Measurements from ENCODE around the gene GBF1.
"Not testable (repeated sequence)": the region's sequence is repeated elsewhere in the genome, so short reads cannot be mapped to it uniquely, and the experiment has no call there.

Gene GBF1

DNA sequence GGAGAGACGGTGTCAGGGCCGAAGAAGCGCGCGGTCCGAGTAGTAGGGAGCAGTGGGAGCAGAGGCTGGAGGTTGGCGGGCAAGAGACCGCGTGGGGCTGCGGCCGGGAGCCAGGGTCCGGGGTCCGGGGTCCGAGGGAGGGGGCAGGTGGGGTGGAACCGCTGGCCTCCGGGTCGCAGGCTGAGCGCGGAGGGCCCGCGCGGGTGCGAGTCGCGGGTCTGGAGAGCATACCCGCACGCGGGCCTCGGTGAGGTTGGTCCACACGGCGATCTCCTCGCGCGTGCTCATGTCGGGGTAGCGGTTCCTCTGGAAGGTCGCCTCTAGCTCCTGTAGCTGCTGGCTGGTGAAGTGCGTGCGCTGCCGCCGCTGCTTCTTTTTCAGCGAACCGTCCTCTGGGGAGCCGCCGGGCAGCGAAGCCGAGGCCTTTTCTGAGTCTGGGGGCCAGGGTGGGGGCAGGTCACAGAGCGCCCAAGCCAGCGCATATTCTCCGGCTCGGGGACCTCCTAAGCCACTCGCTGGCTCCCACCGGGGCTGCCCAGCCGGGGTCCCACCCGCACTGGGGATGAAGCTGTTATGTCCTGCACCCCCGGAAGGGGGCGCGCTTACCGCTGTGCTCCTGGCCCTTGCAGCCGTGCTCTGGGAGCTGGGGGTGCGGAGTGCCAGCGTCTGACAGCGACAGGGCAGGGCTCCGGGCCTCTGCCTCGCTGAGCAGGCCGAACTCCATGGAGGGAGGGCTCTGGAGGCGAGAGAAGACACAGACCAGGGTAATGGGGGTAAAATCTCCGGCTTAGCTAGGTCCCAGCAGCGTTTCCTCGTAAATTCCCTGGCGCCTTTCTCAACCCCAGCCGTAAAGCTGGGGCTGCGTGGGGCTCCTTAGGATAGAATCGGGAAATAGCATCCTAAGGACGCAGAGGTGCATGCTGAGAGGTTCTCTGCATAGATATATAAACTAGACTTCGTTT, 13.7 kb upstream of the GBF1 start:
- DNase-seq (ENCODE audit: low read depth): no peak

DNA sequence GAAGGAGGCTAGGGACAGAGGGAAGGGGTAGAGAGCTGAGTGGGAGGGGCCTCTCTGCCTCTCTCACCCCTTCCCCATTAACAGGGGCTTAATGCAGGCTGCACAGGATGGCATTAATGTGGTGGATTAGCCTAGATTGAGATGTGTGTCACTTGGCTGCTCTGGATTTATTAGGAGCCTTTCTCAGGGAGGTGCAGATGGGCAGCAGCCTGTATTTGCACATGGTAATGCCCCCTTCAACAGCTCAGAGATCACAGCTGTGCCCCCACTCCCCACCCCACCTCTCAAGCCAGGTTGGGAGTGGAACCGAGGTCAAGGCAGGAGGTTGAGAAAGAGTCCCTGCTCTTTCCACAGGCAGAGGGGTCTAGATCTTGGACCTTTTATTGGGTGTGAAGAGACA, 11.3 kb upstream of the GBF1 start:
- no peak for DNase-seq (ENCODE audit: low read depth)

DNA sequence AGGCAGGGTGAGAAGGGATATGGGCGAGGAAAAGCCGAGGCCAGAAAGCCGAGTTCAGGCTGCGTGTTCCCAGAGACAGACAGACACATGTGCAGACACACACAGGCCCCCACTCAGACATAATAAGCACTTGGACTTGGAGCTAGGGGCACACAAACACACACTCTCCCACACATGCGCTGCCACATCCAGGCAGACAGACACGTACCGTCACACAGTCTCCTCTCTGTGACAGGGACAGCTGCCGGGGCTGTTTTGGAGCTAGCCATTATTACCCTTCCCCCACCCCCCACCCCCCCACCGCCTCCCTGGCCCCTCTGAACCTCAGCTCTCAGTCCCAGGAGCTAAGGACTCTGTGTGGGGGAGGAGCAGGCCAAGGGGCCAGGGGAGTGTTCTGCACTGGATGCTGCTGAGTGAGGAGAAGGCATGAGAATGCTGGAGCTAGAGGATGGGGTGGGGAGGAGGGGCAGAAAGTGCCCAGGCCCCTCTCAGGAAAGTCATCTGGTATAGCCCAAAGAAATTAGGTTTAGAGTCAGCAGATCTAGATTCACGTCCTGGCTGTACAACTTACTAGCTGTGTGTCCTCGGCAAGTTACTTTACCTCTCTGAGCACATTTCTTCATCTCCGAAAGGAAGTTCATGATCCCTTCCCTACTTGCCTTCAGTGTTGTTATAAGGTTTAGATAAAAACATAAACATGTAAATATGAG, 10.3 kb upstream of the GBF1 start:
- DNase-seq (ENCODE audit: low read depth): no peak

DNA sequence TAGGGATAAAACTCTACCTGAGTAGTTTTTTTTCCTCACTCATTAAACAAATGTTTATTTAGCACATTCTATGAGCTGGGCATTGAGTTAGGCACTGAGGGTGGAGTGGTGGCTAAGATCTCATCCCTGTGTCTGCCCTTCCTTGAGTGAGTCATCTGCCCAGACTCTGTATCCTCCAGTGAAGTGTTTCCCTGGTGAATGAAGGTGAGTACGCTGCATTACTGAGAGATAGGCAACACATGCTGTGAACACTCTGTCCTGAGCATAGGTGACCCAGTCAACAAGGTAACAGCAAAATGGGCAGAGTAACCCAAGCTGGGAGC, 9.8 kb upstream of the GBF1 start:
- no peak for DNase-seq (ENCODE audit: low read depth)

DNA sequence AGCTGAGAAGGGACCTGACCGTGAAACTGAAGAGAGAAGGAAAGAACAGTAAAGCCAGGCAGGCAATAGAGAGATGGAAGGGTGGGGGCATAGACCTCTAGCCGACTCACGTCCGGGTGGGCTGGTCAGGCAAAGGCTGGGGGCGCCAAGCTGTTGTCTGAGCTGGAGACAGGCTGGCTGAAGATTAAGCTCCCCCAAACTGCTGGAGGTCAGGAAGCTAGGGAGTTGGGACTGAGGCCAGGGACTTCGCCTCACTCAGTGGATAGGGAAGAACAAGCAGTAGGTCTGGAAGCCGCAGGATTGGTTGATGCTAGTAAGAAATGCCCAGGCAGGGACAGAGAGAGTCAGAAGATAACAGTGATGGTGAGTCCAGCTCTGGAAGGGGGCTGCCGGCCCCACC, 9.3 kb upstream of the GBF1 start:
- DNase-seq (ENCODE audit: low read depth): no peak

DNA sequence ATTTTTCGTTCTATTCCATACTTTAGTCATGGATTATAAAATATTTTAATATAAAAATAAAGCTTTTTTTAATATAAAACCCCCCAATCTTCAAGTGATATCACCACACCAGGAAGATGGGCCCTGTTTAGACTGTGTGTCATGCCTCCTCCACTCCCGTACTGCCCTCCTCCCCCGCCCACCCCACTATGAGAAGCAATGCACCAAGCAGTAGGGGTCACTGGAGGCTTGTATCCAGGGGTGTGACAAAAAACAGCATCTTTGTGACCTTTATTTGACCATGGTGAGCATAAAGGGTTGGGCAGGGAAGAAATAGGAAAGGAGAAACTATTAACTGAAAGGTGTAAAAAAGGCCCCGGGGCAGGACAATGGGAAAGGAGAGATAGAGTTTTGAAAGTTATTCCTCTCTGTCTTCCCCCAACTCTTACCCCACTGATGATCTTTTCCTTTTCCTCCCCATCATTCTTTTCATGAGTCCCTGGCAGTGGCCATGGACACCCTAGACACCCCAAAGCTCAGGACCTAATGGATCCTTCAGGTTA, 7.5 kb upstream of the GBF1 start:
- DNase-seq (ENCODE audit: low read depth): no peak

DNA sequence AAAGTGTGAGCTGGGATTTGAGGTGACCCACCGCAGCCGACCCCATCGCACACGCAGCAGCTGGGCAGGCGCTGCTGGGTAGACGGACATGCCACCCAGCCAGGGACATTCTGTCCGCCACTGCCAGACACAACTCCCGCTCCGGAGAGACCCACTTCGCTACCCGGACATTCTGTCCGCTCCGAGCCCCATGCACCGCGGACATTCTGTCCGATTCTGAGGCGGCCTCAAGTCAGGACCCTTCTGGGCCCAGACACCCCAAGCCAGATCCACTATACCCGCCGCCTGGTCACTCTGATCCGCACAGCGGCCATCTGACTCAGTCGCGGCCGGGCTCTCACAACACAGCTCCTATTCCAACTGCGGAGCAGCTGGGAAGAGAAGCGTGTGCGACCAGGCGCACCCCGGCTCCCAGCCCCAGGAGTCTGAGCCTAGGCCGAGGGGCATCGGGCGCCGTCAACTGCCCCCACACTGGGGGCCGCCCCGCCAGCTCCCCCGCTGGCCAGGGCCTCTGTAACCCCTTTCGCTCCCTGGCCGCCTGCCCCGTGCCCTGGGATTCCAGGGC, 4.8 kb upstream of the GBF1 start:
- no peak for DNase-seq (ENCODE audit: low read depth)

DNA sequence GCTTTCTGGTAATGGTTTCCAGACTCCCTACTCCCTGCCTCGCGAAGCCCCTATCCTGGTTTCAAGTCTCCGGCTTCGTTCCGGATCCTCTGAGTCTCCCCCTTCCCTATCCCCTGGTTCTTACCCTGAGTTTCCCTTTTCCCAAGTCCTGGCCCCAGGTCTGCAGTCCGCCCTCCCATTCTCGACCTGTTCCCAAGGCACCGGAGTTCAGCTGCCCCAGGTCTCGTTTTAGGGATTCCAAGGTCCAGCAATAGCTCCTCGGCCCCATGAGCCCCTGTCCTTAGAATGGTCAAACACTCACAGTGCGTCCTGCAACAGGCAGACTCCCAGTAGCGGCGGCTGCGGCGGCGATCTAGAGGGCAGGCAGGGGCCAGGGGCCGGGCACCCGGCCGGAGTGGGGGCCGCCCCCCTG, 4.3 kb upstream of the GBF1 start:
- DNase-seq (ENCODE audit: low read depth): no peak

DNA sequence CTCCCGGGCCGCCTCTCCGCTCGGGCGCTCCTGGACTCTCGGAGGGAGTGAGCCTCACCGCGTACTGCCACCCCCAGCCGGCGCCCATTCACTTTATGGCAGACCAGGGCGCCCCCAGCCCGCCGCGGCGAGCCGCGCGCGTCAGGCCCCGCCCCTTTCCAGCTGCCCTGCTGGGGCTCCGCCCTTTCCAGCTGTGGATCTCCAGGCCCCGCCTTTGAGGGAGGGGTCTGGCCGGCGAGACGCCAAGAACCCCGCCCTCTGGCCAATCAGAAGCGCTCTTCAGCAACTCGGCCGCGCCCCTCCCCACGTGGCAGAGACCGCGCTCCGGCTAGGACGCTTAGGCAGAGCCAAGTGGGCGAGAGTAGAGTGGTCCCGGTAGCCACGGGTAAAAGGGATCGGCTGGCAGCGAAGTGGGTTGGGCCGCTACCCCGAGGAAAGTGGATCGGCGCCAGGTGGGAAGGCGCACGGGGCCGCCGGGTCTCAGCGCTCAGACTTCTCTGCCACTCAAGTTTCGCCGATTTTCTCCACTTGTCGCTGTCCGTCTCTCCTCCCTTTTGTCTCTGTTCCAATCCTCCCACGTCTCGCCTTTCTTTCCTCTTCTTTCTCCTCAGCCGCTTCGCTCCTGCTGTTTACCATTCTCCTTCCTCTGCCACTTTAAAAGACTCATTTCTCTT, 3.8 kb upstream of the GBF1 start, which contains the start of gene PITX3:
Gene PITX3, minus strand, starts transcription at position 69 of the 674 bp plus-strand sequence. CDS start 9,432 bp downstream, outside the sequence.
- DNase-seq (ENCODE audit: low read depth): peak; percentile 72

DNA sequence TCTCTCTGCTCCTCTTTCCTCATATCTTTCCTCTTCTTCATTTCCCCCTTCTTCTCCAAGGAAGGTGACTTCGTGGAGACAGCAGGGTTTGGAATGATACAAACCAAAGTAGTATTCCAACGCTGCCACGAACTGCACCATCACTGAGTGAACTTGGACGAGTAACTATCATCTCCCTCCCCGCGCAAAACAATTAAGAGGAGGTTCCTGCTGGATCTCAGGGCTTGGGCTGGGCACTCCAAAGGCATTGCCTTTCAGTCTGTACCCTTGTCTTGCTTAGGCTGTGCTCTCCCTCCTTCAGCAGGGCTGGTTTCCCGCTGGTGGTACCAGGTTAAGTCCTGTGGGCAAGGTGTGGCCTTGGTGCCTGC, 3.2 kb upstream of the GBF1 start:
- no peak for DNase-seq (ENCODE audit: low read depth)

DNA sequence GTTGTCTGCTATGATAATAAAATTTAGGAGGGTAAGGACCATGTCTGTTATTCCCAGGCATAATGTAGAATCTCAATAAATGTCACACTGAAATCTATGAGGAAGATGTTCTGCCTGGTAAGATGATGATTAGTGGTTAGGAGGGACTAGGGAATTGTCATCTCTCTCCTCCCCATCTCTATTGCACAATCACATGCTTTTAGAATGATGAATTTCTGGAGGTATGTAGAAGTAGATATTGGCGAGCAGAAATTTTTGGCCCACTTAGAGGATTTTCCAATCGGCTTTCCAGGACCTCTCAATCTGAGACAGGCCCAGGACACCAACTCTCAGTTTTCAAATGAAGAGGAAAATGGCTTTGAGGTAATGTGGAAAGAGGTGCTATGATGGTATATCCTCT, 2.0 kb upstream of the GBF1 start:
- DNase-seq (ENCODE audit: low read depth): no peak

DNA sequence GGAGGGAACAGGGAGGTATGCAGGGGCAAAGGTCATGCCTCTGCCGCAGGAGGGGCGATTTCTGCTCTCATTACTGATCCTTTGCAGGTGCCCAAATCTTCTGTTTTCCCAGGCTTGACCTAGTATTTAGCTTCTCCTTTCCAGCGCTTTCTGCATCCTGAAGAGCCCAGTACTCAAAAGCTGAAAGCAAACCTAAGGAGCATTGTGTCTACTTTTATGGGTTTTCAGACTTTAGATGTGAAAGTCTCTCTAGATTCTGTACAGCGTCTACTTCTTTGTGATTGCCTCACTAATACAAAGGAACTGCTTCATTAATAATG, 560 bp downstream of the GBF1 start:
- no peak for DNase-seq (ENCODE audit: low read depth)

DNA sequence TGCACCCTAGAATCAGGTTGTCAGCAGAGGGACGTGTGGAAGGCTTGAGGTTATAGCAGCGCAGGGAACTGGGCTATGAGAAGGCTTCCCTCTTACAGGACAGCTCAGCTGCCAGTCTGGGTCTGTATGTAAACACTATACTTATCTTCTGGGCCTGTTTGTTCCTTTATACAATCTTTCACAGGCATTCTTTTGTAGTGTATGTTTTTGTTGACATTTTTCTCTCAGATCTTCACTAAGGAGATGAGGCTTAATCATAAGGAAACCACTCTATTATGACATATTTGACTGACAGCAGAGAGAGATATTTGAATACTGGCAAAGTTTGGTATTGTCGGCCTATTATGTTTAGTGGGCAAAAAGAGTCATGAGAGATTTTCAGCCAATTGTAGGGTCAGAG, 929 bp downstream of the GBF1 start:
- no peak for DNase-seq (ENCODE audit: low read depth)

DNA sequence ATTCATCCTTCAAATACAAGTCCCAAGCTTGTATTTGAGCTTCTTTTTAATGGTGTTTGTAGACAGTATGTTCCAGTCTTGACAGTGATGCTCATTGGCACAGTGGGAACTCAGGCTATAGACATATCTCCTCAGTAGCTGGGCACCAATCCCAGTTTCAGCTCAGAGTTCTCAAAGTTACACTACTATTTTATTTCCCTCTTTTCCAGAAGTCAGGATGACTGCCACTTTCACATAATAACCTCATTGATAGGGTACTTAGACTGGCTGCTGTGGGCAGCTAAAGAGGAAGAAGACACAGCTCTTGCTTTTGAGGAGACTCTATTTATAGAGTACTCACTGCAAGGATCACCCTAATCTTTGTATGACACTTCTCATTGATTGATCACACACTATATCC, 2.4 kb downstream of the GBF1 start:
- no peak for DNase-seq (ENCODE audit: low read depth)

DNA sequence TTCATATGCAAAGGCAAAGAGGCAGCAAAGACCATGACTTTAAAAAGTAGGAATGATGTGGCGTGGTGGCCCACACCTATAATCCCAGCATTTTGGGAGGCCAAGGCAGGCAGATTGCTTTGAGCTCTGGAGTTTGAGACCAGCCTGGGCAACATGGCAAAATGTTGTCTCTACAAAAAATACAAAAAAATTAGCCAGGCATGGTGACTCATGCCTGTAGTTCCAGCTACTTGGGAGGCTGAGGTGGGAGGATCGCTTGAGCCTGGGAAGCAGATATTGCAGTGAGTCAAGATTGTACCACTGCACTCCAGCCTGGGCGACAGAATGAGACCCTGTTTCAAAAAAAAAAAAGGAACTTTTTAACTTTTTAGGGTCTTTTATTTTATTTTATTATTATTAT, 7.2 kb downstream of the GBF1 start:
- DNase-seq (ENCODE audit: low read depth): not testable (repeated sequence)

DNA sequence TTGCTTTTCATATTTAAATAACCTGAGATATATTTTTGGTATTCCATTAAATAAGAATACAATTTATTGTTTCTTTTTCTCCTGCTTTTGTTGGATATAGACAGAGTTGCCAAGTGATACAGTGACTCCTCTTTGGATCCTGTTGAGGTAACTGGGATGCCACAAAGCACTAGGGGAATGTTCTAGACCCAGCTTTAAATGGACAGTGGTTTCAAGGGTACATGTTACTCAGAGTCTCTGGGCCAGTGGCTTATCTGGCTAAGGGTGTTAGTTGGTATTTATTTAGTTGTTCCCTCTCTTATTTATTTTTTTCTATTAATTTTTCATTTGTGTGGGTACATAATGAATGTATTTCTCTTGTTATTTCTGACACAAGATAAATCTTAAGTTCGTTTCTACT, 9.1 kb downstream of the GBF1 start:
- DNase-seq (ENCODE audit: low read depth): no peak

DNA sequence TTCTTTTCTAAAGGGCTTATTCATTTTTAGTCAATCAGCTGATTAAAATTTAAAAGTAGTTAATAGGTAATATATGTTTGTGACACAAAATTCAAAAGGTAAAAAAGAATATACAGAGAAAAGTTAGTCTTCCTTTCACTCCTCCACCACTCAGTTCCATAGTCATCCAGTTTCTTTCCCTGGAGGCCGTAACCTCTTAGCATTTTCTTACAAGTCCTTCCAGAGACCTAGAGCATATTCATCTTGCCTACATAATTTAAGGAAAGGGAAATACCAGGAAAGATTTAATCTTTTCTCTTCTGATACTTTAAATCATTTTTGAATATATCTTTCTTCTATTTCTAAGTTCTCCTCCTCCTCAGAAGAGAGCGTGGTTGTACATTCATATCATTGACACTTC, 10.1 kb downstream of the GBF1 start:
- DNase-seq (ENCODE audit: low read depth): no peak

DNA sequence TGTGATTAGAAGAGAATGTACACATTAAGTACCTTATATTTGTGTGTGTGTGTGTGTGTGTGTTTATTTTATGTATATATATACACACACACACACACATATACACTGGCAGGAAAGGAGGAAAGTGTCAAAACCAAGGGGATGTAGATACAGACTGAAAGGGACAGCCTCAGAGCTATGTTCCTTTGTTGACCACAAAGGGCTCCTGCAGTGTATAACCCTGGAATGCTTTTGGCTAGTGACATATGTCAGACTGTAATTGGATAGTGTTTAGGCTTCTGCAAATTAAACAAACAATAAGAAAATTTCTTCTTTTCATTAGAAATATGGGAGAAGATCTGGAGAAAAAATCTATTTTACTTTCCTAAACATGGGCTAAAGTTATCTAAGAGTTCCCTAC, 15.9 kb downstream of the GBF1 start:
- no peak for DNase-seq (ENCODE audit: low read depth)

DNA sequence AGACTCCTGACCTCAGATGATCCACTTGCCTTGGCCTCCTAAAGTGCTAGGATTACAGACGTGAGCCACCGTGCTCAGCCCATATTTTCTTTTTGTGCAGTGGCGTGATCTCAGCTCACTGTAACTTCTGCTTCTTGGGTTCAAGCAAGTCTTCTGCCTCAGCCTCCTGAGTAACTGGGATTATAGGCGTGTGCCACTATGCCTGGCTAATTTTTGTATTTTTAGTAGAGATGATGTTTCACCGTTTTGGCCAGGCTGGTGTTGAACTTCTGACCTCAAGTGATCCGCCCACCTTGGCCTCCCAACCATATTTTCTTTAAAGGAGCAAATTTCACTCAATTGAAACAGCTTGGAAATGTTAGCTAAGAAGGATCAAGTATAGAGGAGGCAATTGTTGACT, 16.5 kb downstream of the GBF1 start:
- DNase-seq (ENCODE audit: low read depth): no peak

DNA sequence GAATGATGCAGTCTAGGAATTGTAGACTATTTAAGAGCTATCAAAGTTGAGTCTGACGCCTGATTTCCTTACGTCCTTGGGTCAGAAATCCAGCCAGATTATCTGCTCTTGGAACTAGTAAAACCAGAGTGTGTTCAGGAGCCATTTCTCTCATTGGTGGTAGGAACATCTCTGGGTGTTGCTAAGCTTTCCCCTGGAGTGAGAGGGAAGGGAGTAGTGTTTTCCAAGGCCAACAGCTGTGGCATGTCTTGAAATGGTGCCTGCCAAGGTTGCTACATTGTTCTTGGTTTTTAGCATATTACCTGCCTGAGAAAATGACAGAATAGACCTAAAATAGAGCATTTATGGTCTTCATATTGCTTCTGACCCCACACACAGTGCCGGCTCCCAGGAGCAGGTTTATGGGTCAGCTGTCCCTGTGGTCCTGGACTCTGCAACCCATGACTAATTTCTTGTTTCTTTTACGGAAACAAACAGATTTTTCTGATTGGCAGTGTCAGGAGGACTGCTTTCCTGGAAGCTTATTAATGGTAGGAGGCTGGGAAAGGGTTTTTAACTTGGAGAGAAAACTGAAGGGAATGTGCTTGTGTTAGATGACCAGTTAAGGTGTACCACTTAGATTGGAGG, 17.5 kb downstream of the GBF1 start:
- DNase-seq (ENCODE audit: low read depth): no peak

DNA sequence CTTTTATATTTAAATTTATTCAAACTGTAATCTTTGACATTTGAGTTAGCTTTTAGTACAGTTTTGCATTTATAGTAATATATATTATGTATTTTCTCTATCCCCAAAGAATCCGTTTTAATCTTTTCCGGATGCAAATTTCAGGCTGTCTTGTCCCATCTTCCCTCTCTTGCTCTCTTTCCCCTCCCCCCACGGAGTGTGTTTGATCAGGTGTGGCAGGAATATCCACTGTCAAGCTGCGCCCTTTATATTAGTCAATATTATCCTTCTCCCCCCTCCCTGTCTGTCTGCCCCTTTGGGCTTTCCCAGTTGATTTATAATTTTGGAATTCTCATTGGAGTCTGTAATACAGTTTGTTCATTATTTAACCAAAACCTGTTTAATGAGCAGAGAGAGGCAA, 19.0 kb downstream of the GBF1 start:
- DNase-seq (ENCODE audit: low read depth): no peak

DNA sequence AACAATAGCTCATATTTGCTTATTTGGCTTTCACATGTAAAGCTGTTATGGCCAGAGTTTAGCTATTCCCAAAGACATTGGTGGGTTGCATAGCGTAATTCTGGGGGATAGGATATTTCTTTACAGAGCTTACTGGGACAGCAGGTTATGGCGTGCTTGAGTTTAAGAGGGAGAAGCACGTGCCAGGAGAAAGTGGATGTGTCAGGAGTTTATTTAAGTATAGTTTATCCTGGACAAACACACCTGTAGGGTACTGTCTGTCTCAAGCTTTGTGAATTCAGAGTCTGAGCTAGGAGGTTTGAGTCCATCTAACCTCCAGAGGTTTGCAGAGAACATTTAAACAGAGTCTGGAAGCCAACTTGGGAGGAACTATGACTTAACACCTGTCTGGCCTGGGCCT, 21.3 kb downstream of the GBF1 start:
- DNase-seq (ENCODE audit: low read depth): no peak
